Measurements from ENCODE around the gene CDC42BPA.

CDC42BPA gene

DNA sequence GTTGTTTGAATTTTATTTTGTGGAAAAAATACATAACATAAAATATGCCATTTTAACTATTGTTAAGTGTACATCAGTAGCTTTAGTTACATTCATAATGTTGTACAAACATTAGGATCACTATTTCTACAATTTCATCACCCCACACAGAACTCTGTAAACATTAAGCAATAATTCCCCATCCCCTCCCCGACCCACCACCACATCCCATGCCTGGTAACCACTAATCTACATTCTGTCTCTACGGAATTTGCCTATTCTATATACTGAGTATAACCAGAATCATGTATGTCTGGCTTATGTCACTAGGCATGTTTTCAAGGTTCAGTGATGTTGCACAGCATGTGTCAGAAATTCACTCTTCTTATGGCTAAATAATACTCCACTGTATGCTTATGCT, 47.7 kb downstream of the CDC42BPA start:
- no peak for TF ChIP-seq GATA3 (IDR thresholded peaks at IDR 0.05; ENCODE audit: low read depth, low read length)
- no peak for TF ChIP-seq GATA2 (IDR thresholded peaks at IDR 0.05; ENCODE audit: low read depth, low read length)

DNA sequence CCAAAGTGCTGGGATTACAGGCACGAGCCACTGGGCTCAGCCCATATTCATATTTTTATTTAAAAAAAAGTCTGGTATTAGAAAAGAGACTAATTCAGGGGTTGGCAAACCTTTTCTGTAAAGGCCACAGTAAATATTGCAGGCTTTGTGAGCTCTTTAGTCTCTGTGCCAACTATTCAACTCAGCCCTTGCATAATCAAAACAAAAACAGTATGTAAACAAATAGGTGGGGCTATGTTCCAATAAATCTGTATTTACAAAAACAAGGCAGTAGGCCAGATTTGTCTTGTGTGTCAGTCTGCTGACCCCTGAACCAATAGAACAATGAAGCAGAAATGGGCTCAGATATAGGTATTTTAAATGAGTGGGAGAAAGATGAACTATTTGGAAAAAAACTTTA, 49.3 kb downstream of the CDC42BPA start:
- TF ChIP-seq GATA2 (IDR thresholded peaks at IDR 0.05; ENCODE audit: low read depth, low read length), result no peak
- no peak for TF ChIP-seq GATA3 (IDR thresholded peaks at IDR 0.05; ENCODE audit: low read depth, low read length)

DNA sequence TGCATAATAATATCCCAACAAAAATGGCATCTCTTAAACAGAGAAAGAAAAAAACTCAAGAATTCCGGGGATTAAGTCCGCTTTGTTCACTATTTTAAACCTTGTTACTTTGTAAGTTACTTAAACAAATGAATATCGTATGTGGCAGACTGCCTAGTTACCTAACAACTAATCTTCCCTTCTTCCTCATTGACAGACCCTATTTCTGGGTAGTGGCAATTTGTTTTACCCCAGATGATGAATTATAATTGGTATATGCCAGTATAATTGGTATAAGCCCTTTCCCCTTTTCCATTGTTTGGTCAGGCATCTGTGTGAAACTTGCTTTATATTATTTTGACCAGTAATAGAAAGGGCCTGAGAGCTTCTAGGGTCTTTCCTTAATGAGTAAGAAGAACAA, 52.4 kb downstream of the CDC42BPA start:
- TF ChIP-seq GATA2 (IDR thresholded peaks at IDR 0.05; ENCODE audit: low read depth, low read length) (no peak), GATA3 (IDR thresholded peaks at IDR 0.05; ENCODE audit: low read depth, low read length) (no peak)

DNA sequence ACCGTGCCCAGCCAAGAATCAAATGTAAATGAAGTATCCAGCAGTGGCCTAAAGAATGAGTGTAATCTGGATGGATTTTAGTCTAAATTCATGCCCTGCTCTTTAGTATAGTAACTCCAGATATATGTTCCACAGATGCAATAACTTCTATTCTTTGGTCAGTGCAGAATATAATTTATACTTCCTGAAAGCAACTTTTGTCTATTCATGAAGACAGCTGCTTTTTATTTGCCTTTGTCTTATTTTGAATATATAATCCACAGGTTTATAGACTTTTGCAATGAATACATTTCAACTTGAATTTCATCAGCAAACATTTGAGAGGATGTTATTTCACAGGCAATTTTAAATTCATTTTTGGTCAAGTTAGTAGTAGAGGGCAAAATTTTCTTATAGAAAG, 54.4 kb downstream of the CDC42BPA start:
- TF ChIP-seq GATA3 (IDR thresholded peaks at IDR 0.05; ENCODE audit: low read depth, low read length) (no peak), GATA2 (IDR thresholded peaks at IDR 0.05; ENCODE audit: low read depth, low read length) (no peak)

DNA sequence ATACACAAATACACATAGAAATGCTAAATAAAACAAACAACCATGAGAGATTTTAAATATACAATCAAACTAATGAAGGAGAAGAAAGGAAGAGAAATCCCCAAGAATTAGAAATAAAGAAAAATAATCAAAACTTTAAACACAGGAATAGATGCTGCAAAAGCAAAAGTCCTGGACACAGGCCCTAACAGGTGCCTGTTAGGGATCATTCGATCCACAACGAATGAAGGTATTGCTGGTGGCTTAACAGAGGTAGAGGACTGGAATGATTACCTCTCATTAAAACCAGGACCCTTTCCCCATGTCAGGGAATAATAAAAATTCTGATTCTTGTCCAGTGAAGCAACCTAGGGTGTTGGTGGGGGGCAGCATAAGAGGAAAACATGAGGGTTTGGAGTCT, 56.8 kb downstream of the CDC42BPA start:
- TF ChIP-seq GATA2 (IDR thresholded peaks at IDR 0.05; ENCODE audit: low read depth, low read length), result no peak
- TF ChIP-seq GATA3 (IDR thresholded peaks at IDR 0.05; ENCODE audit: low read depth, low read length), result no peak

DNA sequence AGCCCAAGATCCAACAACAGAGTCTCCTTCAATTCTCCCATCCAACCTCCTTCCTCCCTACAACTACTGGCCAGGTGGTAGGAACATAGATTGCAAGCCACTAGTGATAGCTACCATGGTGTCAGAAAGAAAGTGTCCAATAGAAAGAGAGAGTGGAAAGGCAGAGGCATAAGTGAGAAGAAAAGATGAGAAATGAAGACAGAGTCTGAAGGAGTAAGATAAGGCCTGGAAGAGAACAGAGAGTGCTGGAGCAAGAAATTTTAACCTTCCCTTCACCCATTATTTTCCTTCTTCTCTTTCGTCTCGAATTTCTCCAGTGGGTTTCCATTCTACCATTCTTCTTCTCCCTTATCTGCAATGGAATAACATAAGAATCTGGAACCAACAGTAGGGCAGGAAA, 57.9 kb downstream of the CDC42BPA start:
- TF ChIP-seq GATA2 (IDR thresholded peaks at IDR 0.05; ENCODE audit: low read depth, low read length) (no peak), GATA3 (IDR thresholded peaks at IDR 0.05; ENCODE audit: low read depth, low read length) (no peak)

DNA sequence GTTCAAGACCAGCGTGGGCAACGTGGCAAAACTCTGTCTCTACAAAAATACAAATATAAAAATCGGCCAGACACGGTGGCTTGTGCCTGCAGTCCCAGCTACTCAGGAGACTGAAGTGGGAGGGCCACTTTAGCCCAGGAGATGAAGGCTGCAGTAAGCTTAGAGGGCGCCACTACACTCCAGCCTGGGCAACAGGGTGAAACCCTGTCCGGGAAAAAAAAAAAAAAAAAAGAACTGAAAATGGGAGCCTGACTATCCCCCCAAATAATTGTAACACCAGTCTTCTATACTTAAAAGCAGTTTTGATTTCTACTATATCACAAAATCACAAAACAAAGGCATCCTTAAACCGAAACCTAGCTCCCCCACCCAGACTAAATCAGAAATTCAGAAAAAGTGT, 60.3 kb downstream of the CDC42BPA start:
- no peak for TF ChIP-seq GATA3 (IDR thresholded peaks at IDR 0.05; ENCODE audit: low read depth, low read length)
- no peak for TF ChIP-seq GATA2 (IDR thresholded peaks at IDR 0.05; ENCODE audit: low read depth, low read length)

DNA sequence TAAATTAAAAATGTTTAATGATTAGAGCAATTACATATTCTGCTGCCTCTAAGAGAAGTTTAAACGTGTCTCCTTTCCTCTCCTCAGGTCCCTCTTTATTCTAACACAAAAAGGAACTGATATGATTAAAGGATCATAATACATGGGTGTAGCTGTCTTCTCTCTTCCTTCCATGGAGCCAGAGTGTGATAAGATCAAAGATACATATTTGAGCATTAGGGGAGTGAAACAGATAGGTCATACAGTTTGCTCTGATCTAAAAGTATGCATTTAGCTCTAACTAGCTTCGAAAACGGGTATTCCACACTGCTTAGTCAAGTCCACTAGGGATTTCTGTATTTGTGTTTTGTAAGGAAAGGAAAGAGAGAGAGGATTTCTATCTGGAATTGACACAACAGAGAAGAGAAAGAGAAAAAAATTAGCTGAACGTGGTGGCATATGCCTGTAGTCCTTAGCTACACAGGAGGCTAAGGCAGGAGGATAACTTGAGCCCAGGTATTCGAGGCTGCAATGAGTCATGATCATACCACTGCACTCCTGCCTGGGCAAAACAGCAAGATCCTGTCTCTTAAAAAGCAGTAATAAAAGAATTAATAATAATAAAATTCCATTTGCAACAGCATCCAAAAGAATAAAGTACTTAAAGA, 63.1 kb downstream of the CDC42BPA start:
- TF ChIP-seq GATA2 (IDR thresholded peaks at IDR 0.05; ENCODE audit: low read depth, low read length) (no peak), GATA3 (IDR thresholded peaks at IDR 0.05; ENCODE audit: low read depth, low read length) (no peak)

DNA sequence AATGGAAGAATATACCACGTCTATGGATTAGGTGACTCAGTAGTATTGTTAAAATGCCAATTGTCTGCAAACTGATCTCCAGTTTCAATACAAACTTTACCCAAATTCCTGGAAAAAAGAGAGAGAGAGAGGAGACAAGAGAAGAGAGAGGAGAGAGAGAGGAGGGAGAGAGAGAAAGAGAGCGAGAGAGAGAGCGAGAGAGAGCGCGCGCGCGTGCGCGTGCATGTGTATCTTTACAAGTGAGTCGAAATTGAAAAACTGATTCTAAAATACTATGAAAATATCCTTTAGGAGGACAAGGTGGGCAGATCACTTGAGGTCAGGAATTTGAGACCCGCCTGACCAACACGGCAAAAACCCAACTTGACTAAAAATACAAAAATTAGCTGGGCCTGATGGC, 65.2 kb downstream of the CDC42BPA start:
- TF ChIP-seq GATA2 (IDR thresholded peaks at IDR 0.05; ENCODE audit: low read depth, low read length) (no peak), GATA3 (IDR thresholded peaks at IDR 0.05; ENCODE audit: low read depth, low read length) (no peak)

DNA sequence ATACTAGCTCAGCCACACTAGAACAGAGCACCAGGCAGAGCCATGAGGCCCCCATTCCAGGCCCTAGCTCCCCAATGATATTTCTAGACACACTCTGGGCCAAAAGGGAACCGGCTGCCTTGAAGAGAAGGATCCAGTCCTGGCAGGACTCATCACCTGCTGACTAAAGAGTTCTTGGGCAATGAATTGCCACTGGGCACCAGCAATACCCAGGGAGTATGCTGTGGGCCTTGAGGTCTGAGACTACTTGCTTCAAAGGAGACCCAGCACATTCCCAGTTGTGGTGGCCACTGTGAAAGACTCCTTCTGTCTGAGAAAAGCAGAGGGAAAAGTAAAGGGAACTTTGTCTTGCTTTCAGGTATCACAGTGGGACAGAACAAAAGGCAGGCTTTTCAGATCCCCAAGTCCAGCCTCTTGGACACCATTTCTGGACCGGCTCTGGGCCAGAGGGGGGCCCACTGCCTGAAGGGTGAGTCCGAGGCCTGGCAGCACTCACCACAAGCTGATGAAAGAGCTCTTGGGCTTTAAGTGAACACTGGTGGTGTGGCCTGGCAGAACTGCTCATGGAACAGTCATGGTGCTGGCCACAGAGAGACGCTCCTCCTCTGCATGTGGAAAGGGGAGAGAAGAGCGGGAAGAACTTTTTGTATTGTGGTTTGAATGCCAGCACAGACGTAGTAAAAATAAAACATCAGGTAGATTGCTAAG, 72.5 kb downstream of the CDC42BPA start:
- TF ChIP-seq GATA3 (IDR thresholded peaks at IDR 0.05; ENCODE audit: low read depth, low read length), result no peak
- no peak for TF ChIP-seq GATA2 (IDR thresholded peaks at IDR 0.05; ENCODE audit: low read depth, low read length)

DNA sequence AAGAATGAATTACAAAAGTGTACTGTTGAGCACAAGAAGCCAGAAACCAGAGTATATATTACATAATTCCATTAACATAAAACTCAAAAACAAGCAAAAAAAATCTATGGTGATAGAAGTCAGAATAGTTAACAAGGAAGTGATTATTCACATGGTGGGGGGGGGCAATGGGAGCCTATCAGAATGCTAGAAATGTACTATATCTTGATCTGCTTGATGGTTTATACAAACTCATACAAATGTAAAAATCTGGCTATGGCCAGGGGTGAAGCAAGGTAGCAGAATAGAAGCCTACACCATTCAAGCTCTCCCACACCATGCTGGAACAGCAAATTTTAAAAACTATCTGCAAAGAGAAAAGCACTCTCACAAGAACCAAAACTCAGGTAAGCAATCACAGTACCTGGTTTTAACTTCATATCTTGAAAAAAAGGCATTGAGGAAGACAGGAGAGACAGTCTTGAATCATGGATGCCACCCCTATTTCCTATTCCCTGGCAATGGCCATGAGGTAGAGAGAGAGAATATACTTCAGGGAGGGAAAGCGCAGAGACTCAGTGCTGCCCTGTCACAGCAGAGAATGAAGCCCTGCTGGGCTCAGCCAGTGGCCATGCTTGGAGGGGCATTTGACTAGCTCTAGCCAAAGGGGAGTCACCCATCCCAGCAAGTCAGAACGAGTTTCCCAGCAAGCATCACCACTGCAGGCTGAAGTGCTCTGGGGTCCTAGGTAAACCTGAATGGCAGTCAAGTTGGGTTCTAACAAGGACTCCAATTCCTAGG, 73.8 kb downstream of the CDC42BPA start:
- TF ChIP-seq GATA2 (IDR thresholded peaks at IDR 0.05; ENCODE audit: low read depth, low read length) (no peak), GATA3 (IDR thresholded peaks at IDR 0.05; ENCODE audit: low read depth, low read length) (no peak)

DNA sequence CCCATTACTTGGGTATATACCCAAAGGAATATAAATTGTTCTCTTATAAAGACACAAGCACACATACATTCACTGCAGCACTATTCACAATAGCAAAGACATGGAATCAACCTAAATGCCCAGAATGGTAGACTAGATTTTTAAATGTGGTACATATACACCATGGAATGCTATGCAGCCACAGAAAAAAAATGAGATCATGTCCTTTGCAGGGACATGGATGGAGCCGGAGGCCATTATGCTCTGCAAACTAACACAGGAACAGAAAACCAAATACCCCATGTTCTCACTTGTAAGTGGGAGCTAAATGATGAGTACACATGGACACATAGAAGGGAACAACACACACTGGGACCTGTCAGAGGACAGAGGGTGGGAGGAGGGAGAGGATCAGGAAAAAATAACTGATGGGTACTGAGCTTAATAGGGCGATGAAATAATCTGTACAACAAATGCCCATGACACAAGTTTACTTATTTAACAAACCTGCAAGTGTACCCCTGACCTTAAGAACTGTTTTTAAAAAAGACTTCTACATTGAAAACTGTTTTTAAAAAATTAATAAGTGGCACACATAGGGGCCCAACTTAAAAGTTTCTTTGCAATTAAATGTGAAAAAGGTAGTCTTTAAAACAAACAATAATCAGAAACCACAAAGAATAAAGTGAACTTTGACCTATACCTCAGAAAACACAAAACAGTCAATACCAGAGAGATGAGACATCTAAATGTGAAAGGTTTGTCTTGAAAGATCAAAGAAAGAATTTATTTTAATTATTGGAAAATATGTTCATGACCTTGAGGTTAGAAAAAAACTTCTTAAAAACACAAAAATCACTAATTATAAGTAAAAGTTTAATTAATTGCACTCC, 75.2 kb downstream of the CDC42BPA start:
- TF ChIP-seq GATA2 (IDR thresholded peaks at IDR 0.05; ENCODE audit: low read depth, low read length), result no peak
- TF ChIP-seq GATA3 (IDR thresholded peaks at IDR 0.05; ENCODE audit: low read depth, low read length), result no peak

DNA sequence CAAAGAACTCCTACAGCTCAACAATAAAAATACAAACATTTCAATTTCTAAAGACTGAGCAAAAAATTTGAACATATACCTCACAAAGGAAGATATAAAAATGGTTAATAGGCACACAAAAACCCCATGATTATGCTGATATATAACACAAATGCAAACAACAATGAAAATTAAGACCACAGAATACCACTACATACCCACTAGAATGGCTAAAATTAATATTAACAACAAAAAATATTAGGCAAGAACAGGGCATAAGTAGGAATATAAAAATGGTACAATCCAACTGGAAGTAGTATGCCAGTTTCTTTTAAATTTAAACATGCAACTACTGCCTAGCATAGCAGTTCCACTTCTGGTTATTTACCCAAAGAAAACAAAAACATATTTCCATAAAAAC, 77.3 kb downstream of the CDC42BPA start:
- TF ChIP-seq GATA2 (IDR thresholded peaks at IDR 0.05; ENCODE audit: low read depth, low read length), result no peak
- no peak for TF ChIP-seq GATA3 (IDR thresholded peaks at IDR 0.05; ENCODE audit: low read depth, low read length)

DNA sequence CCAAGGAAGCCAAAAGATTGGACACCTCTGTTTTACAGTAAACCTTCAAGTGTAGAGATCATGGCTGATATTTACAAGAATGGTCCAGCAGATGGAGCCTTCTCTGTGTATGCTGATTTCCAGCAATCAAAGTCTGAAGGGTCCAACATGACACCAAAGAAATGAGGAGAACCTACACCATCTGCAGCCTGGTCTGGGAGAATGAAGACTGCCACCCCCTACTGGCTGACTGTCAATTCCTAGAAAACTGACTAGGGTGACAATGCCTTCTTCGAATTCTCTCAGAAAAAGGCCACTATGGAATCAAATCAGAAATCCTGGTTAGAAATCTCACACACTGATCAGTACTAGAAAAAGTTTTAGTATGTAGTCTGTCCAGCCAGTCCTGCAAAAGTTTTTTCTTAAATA, 83.3 kb downstream of the CDC42BPA start:
- TF ChIP-seq GATA2 (IDR thresholded peaks at IDR 0.05; ENCODE audit: low read depth, low read length), result no peak

All from SH-SY5Y (cell line).